Activated gamma-delta T cell (primary cell): ENCODE results near the gene FAM3C.
"Not testable (repeated sequence)": the region's sequence is repeated elsewhere in the genome, so short reads cannot be mapped to it uniquely, and the experiment has no call there.

Source experiments
- DNase-seq: peaks from one replicate; lab custom pipeline; 2025; lab: John Stamatoyannopoulos, UW

The FAM3C gene

GRCh38 chr7:121330053-121330833, 65.9 kb downstream of the FAM3C start:
- no peak for DNase-seq

GRCh38 chr7:121329191-121330052, 66.7 kb downstream of the FAM3C start:
- DNase-seq: no peak

GRCh38 chr7:121328508-121329190, 67.5 kb downstream of the FAM3C start, which contains the start of gene WNT16:
Gene WNT16, plus strand, starts transcription at chr7:121329000. Its CDS starts 293 bp downstream, at chr7:121329293.
- DNase-seq: no peak

GRCh38 chr7:121327671-121328070, 68.4 kb downstream of the FAM3C start:
- no peak for DNase-seq

GRCh38 chr7:121323515-121324302, 72.4 kb downstream of the FAM3C start:
- DNase-seq: no peak

GRCh38 chr7:121322460-121322859, 73.6 kb downstream of the FAM3C start:
- DNase-seq: no peak

- DNase-seq: not testable (repeated sequence)
Observed at GRCh38 chr7:121315170-121315569, 80.9 kb downstream of the FAM3C start.

GRCh38 chr7:121313793-121314676, 82.1 kb downstream of the FAM3C start:
- DNase-seq: no peak

- DNase-seq: no peak
Observed at GRCh38 chr7:121313220-121313792, 82.8 kb downstream of the FAM3C start.

- DNase-seq: no peak
Observed at GRCh38 chr7:121307021-121307574, 89.0 kb downstream of the FAM3C start.

GRCh38 chr7:121306565-121306964, 89.5 kb downstream of the FAM3C start:
- DNase-seq: no peak

- no peak for DNase-seq
Observed at GRCh38 chr7:121305109-121305508, 91.0 kb downstream of the FAM3C start.

- DNase-seq: no peak
Observed at GRCh38 chr7:121304102-121304658, 91.9 kb downstream of the FAM3C start.

GRCh38 chr7:121303422-121304101, 92.5 kb downstream of the FAM3C start:
- no peak for DNase-seq

- DNase-seq: no peak
Observed at GRCh38 chr7:121302214-121302745, 93.8 kb downstream of the FAM3C start.

- no peak for DNase-seq
Observed at GRCh38 chr7:121301446-121302213, 94.5 kb downstream of the FAM3C start.

- DNase-seq: no peak
Observed at GRCh38 chr7:121300685-121301420, 95.3 kb downstream of the FAM3C start.
